GM19240 (cell line): Measurements from ENCODE around the gene PPP3CA.

ENCODE experiments used
- DNase-seq: peaks from one replicate; pipeline ENCODE4 v3.0.0; 2011; ENCODE audit warnings: low spot score; ENCODE audit not compliant: insufficient read length

The PPP3CA gene

DNA sequence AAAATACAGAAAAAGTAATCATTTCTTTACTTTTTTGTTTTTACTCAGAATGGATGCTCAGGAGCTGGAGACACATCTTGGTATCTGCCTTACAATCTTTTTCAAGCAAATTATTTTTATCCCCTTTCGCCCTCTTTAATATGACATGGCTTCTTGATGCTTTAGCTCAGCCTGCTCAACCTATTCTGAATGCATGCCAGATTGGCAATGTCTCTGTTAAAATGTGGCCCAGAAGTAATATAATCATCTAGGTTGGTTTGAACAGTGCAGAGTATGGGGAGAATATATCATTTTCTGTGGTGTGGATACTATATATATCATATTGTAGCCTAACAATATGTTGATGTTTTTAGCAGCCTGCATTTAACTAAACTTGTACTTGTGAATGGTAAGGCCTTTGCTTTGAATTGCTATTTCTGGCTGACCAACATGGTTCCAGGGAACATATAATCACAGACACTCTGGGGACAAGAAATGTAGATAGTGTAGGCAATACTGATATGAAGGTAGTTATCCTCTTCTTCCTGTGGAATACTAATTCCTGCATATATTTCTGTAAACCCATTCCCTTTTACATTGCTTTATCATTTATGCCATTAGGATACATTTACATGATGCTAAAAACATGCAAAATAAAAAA lies 282.7 kb downstream of the PPP3CA start:
- DNase-seq = no peak

GRCh38 chr4:101055392-101055791 lies 291.9 kb downstream of the PPP3CA start:
- DNase-seq = no peak

- DNase-seq = no peak
Measured at GRCh38 chr4:101050837-101051205, 296.5 kb downstream of the PPP3CA start.

DNA sequence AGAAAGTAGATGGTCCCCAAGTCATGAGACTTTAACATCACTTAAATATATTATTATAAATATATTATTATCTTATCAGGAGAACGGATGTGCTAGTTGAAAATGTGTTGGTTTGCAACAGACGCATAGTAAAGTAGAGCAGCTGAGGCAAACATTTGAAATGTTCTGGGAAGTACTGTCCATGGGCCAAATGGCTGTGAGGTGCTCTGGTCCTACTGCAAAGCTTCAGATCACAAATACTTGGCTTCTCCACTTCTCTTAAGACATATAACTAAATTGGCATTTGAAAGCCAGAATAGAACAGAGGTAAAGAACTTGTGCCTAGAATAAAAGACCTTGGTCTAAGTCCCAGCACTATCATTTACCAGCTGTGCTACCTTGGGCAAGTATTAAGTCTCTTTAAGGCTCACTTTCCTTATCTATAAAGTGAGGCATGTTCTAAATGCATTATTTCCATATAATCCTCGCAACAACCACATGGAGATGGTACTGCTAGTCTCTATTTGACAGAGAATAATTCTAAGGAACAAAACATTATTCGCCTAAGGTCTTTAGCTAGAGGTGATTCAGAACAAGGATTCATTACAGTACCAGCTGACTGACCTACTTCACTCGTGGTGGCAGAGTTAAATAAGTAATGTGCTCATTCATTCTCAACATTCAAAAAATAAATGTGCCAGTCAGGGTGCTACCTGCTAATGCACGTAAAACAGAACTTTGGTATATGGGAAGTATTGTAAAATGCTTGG lies 297.1 kb downstream of the PPP3CA start:
- DNase-seq = no peak

- DNase-seq = no peak
Measured at GRCh38 chr4:101049549-101050001, 297.8 kb downstream of the PPP3CA start.

DNA sequence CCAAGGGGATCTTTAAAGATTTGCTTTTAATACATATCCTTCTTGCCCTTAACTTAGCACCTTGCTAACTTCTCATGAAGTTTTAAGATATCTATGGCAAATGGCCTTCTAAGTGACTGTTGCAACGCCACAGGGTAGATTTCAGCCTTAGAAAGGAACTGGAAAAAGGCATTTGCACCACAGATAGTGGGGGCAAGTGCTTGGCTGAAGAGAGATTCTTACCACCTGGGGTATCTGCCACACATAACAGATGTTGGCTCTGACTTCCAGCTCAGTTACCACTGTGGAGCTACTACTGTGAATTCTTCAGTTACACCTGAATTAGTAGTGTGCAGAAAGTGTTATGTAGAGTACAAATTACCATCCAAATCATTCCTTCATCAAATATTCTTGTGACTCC lies 302.6 kb downstream of the PPP3CA start:
- no peak for DNase-seq

- DNase-seq = no peak
Measured at GRCh38 chr4:101042847-101043246, 304.5 kb downstream of the PPP3CA start.

DNA sequence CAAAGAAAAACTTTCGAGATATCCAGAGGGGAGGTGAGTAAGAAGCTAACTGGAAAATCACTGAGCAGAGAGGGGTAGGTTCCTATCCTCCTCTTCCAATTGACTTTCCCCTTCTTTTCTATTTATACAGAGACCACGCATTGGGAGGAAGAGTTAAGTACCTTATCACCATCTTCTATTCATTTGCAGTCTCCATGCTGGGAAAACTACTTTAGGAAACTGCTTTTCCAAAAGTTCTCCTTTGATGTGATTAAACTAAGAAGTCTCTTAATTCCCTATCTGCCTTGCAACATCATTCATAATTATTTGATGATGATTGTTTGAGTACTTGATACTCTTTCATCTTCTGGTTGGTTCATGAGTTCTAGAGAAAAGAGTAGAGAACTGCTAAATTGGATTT lies 306.6 kb downstream of the PPP3CA start:
- no peak for DNase-seq

GRCh38 chr4:101039367-101039766 lies 308.0 kb downstream of the PPP3CA start:
- DNase-seq = no peak

DNA sequence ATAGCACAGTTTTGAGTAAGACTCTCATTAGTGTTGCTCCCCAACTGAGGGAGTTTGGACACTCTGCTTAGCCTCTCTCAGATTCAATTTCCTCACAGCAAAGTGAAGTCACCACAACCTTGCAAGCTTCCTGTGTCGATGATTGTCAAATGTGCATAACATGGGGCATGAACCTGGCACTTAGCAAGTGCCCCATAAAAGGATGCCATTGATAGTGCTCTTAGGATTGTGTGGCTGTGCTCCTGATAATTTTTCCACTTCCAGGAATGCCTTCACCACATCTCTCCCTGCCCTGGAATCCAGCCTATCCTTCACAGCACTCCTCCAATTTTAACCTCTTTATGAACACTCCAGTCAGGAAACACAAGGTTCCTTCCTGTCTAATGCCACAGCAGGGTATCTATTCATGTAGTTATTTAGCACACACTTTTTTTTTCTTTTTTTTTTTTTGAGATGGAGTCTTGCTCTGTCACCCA lies 309.4 kb downstream of the PPP3CA start:
- no peak for DNase-seq

GRCh38 chr4:101037249-101037648 lies 310.1 kb downstream of the PPP3CA start:
- DNase-seq = no peak

GRCh38 chr4:101035487-101035886 lies 311.8 kb downstream of the PPP3CA start:
- DNase-seq = no peak

DNA sequence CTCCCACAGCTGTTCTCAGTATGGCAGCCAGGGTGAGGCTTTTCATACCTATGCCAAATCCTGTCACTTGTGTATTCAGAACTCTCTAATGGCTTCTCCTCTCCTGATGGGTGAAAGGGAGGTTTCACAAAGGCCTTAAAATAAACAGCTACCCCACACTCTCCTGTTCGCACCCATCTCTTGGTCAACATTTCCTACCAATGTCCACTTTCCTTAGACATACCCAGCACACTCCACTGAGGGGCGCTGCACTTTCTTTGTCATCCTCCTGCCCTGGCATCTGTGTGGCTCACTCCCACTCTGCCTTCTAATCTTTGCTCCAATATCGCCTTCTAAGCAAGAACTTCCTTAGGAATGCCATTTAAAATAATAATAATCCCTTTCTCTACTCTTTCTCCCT lies 313.3 kb downstream of the PPP3CA start:
- no peak for DNase-seq

- DNase-seq = no peak
Measured at GRCh38 chr4:101032541-101032940, 314.8 kb downstream of the PPP3CA start.

DNA sequence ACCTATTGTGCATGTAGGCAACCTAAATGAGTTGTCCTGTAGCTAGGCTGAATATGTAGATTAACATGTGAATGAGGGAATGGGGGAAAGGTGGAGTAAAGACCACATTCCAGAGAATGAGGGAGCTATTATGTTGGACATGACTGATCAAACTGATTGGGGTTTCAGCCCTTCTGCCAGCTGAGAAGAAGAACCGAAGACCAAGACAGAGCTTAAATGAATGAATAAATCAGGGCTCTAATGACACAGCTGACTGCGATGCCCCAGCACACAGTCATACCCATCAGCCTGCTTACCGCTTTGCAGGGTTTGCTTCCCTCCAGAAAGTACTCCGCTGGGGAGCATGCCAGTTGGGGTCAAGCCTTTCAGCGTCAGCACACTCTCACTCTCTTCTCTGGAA lies 315.4 kb downstream of the PPP3CA start:
- DNase-seq = no peak

DNA sequence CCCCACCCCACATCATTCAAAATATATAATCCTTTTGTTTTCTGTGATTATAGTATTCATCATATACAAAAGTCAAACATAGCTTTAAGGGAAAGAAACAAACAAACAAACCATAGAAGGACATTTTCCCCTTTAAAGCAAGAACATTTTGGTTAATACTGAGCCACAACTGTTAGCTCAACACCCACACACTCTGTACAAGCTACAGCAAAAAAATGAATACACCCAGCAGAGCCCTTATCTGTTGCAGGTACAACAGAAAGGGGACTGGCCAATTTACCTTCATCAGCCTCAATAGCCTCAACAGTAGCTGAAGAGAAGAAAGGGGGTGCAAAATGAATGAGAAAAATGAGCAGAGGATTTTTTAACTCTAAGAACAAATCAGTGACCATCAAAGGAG lies 318.4 kb downstream of the PPP3CA start:
- no peak for DNase-seq

DNA sequence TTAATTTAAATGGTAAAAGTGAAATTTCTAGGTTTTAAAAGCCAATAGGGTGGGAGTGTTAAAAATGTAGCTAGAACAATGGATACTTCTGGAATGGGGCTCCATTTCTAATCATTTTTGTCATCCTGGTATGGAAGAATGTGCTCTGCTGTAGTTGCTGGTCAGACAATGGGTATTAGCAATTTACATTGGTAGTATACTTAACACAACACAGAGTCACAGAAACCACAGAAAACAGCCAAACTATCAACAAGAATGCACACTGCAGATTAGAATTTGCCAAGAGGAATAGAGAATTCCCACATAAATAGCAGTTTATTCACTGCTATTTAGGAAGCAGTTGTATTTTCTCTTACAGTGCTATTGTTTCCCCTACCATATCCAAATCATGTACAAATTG lies 319.6 kb downstream of the PPP3CA start:
- no peak for DNase-seq

- DNase-seq = no peak
Measured at GRCh38 chr4:101025755-101026154, 321.6 kb downstream of the PPP3CA start.

DNA sequence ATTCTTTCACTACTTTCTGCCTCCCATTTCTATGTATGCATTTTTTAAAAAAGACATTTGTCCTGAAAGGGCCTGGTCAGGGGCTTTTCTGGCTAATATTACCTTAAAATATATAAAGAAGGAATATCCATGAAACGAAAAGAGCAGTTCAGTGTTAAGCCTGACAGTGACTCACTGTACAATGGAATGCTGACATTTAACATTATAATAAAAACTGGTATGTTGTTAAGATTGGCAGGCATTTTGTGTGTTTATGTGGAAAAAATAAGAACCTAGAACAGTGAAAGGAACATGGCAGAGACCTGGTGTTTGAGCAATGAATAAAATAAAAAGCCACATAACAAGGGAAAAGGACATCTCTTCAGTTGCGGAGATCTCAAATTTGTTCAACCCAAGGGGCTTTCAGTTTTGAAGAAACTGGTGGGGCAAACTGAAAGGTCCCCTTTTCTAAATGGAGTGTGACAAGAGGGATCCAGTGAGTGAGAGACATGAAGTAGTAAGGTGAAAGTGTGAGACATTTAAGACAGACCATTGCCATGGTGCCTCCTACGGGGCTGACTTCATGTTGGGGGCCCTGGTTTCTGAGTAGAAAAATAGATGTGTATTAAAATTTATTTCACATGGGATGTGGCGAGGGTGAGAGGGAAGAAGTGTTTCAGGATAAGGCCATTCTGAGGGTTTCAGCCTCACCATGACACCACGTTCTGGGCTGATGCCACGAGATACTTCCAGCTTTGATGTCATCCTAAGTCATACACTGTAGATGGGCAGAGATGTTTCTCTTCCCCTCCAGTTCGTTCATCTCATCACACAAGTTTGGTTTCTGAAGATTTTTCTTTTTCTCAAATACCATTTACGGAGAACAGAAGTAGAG lies 324.9 kb downstream of the PPP3CA start:
- no peak for DNase-seq

GRCh38 chr4:101020956-101021355 lies 326.4 kb downstream of the PPP3CA start:
- DNase-seq = no peak

GRCh38 chr4:101019941-101020401 lies 327.4 kb downstream of the PPP3CA start:
- DNase-seq = no peak

DNA sequence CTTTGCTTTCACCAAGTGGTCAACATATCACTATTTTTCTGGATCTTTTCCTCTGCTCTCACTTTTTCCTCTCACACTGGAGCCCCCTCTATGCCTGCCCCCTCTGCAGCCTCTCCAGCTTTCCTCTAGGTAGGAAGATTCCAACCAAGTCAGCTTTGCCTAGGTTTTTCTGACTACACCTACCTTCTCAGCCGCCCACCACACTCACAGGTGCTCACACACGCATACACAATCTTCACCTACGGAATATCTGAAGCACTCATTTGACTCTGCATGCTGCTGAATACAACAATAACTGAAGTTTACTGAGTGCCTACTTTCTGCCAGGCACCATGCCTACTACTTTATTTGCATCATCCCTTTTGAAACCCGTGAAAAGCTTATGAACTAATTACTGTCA lies 328.0 kb downstream of the PPP3CA start:
- no peak for DNase-seq
